A204.1 (cell line): ENCODE data around the gene CYB5A.
"Not testable (repeated sequence)": the region's sequence is repeated elsewhere in the genome, so short reads cannot be mapped to it uniquely, and the experiment has no call there.

Source experiments
- FAIRE-seq: peaks from 2 replicates; lab custom pipeline; 2012; peaks lifted over from hg19 to GRCh38; lab: Jason Lieb, UNC

The CYB5A gene

GRCh38 chr18:74291771-74292540 is at the start of gene CYB5A:
CYB5A (minus strand) TSS chr18:74291963; CDS start chr18:74291875, 88 bp downstream.
- no peak for FAIRE-seq

- FAIRE-seq: no peak
Observed at GRCh38 chr18:74337912-74338309, 46.1 kb upstream of the CYB5A start.

- FAIRE-seq: no peak
Observed at GRCh38 chr18:74337155-74337911, 45.6 kb upstream of the CYB5A start.

GRCh38 chr18:74336656-74337055 is 44.9 kb upstream of the CYB5A start:
- FAIRE-seq: no peak

GRCh38 chr18:74334242-74334893 is 42.6 kb upstream of the CYB5A start:
- FAIRE-seq: no peak

GRCh38 chr18:74333091-74333490 is 41.3 kb upstream of the CYB5A start:
- no peak for FAIRE-seq

GRCh38 chr18:74331404-74331803 is 39.6 kb upstream of the CYB5A start:
- no peak for FAIRE-seq

GRCh38 chr18:74329688-74330205 is 38.0 kb upstream of the CYB5A start:
- FAIRE-seq: no peak

GRCh38 chr18:74328206-74328605 is 36.4 kb upstream of the CYB5A start:
- FAIRE-seq: no peak

- not testable (repeated sequence) for FAIRE-seq
Observed at GRCh38 chr18:74326791-74327190, 35.0 kb upstream of the CYB5A start.

GRCh38 chr18:74326231-74326630 is 34.5 kb upstream of the CYB5A start:
- no peak for FAIRE-seq

- FAIRE-seq: no peak
Observed at GRCh38 chr18:74316257-74317170, 24.8 kb upstream of the CYB5A start.

GRCh38 chr18:74315464-74316256 is 23.9 kb upstream of the CYB5A start, which contains the start of gene C18orf63:
C18orf63 (plus strand) TSS chr18:74315839; CDS start chr18:74317866, 2,027 bp downstream.
- no peak for FAIRE-seq

GRCh38 chr18:74314759-74315463 is 23.1 kb upstream of the CYB5A start:
- no peak for FAIRE-seq

GRCh38 chr18:74311000-74311399 is 19.2 kb upstream of the CYB5A start:
- FAIRE-seq: no peak

- no peak for FAIRE-seq
Observed at GRCh38 chr18:74310411-74310810, 18.6 kb upstream of the CYB5A start.

- FAIRE-seq: no peak
Observed at GRCh38 chr18:74303936-74304335, 12.2 kb upstream of the CYB5A start.

- no peak for FAIRE-seq
Observed at GRCh38 chr18:74303306-74303705, 11.5 kb upstream of the CYB5A start.

- no peak for FAIRE-seq
Observed at GRCh38 chr18:74299746-74300145, 8.0 kb upstream of the CYB5A start.

- no peak for FAIRE-seq
Observed at GRCh38 chr18:74299162-74299561, 7.4 kb upstream of the CYB5A start.
